K562 (cell line): ENCODE data around the gene DDX43. TPM values are rescaled to one million over a fixed set of nuclear protein-coding genes. Genes with fewer than 3 reads are reported as not detected.

ENCODE experiments used
- BCOR ChIP-seq: fragments of 450-650 bp; IDR thresholded peaks from 2 replicates; pipeline ENCODE4 v1.6.1; 2016
- C11orf30 ChIP-seq: fragments of 450-650 bp; IDR thresholded peaks from 2 replicates; pipeline ENCODE4 v1.6.1; 2016; ENCODE audit warnings: low read depth, mild to moderate bottlenecking
- CBFB ChIP-seq: sonication (generic); formaldehyde crosslinking; IDR thresholded peaks from 2 replicates; pipeline ENCODE4 v1.4.0; 2020; ENCODE audit warnings: mild to moderate bottlenecking, missing genetic modification reagents
- CTCF ChIP-seq, 3 experiments: IDR thresholded peaks in 2 of 3; conservative IDR thresholded peaks in 1 of 3; 2 replicates each; pipeline ENCODE4 v1.5.1; 2011 to 2012; ENCODE audit warnings: low read length in 3 of 3, mild to moderate bottlenecking in 3 of 3, control low read depth in 2 of 3, improper control_type of control experiment in 1 of 3, inconsistent platforms in 1 of 3, low read depth in 1 of 3, mixed read lengths in 1 of 3, moderate library complexity in 1 of 3; ENCODE audit not compliant: insufficient read depth in 2 of 3
- DPF2 ChIP-seq: fragments of 450-650 bp; IDR thresholded peaks from 2 replicates; pipeline ENCODE4 v1.6.1; 2016
- ELF1 ChIP-seq: fragments of 200-800 bp; sonication (Bioruptor generic); IDR thresholded peaks from 2 replicates; pipeline ENCODE4 v1.6.1; 2016; ENCODE audit warnings: missing genetic modification characterization, missing compliant biosample characterization
- ETV5 ChIP-seq: sonication (generic); formaldehyde crosslinking; IDR thresholded peaks from 2 replicates; pipeline ENCODE4 v1.4.0; 2020; ENCODE audit warnings: low read depth, mild to moderate bottlenecking, missing genetic modification reagents
- LEF1 ChIP-seq: fragments of 450-650 bp; IDR thresholded peaks from 2 replicates; pipeline ENCODE4 v1.6.1; 2016; ENCODE audit warnings: mild to moderate bottlenecking
- MAFG ChIP-seq: fragments of 450-650 bp; conservative IDR thresholded peaks from 2 replicates; pipeline ENCODE4 v1.6.1; 2016; ENCODE audit warnings: missing genetic modification characterization, missing compliant biosample characterization
- POLR3G ChIP-seq: IDR thresholded peaks from 2 replicates; pipeline ENCODE4 v1.6.1; 2011; ENCODE audit not compliant: insufficient read length, insufficient replicate concordance; ENCODE audit errors: extremely low read depth
- PRDM10 ChIP-seq: fragments of 450-650 bp; IDR thresholded peaks from 2 replicates; pipeline ENCODE4 v1.6.1; 2018; ENCODE audit not compliant: partially characterized antibody
- RNF2 ChIP-seq: sonication (generic); IDR thresholded peaks from 2 replicates; pipeline ENCODE4 v1.6.1; 2016
- TRIM25 ChIP-seq: fragments of 450-650 bp; IDR thresholded peaks from 2 replicates; pipeline ENCODE4 v1.7.0; 2016; ENCODE audit warnings: borderline replicate concordance
- TRIM28 ChIP-seq: fragments of 450-650 bp; IDR thresholded peaks from 2 replicates; pipeline ENCODE4 v1.6.1; 2017
- ZMIZ1 ChIP-seq, 2 experiments: fragments of 150-350 bp in 1 of 2; IDR thresholded peaks; 2 replicates each; pipeline ENCODE4 v1.6.1; 2012 to 2016; ENCODE audit warnings: low read depth in 2 of 2, low read length in 2 of 2, mild to moderate bottlenecking in 1 of 2, moderate library complexity in 1 of 2
- polyA plus RNA-seq, 8 experiments: library from polyadenylated mRNA; depleted of rRNA in 4 of 8; stranded (reverse) in 5 of 8; unstranded in 3 of 8; fragments of >200 nt; fragmentation: Nextera tagmentation in 2 of 8; fragmentation: Illumina TruSeq in 1 of 8; extraction: Ambion mirVana in 2 of 8; extraction: Trizol in 1 of 8; gene quantifications; 2 replicates each; pipeline versions ENCODE4 v1.2.1 to v1.2.3, GENCODE V29; 2011 to 2014; ENCODE audit warnings: inconsistent platforms in 1 of 8, missing spikeins in 1 of 8
- total RNA-seq, 7 experiments: library from RNA; depleted of rRNA in 6 of 7; stranded (reverse); fragments of >200 nt in 6 of 7; fragmentation: Illumina TruSeq in 2 of 7; extraction: Trizol in 2 of 7; gene quantifications; 2 replicates each; pipeline versions ENCODE4 v1.2.1 to v1.2.3, GENCODE V29; 2011 to 2021; ENCODE audit warnings: low replicate concordance in 1 of 7

Gene DDX43
- total and polyA plus RNA-seq, 9 of the 15 experiments (the other 6 are each of a cell fraction or from before 2014, with no cell fraction given): 0.07 to 0.88 (median 0.25) TPM

- TF ChIP-seq TRIM25 (no peak), POLR3G (no peak), ETV5 (peak; percentile 98), ELF1 (peak; percentile 40; the same call in 1 of the 2 replicates), CTCF (IDR thresholded peaks at IDR 0.05 in 2 of 3, conservative IDR thresholded peaks at IDR 0.05 in 1 of 3; ENCODE audit: insufficient read depth in 2 of 3, low read depth in 1 of 3, low read length in 3 of 3) (peak; percentile 78 to 82 (median 81)), PRDM10 (no peak), C11orf30 (peak; percentile 98), LEF1 (peak; percentile 86), ZMIZ1 (IDR thresholded peaks at IDR 0.05; ENCODE audit: low read depth in 2 of 2, low read length in 2 of 2) (0 out of 4 replicates have a peak, but pooled peaks of 1 of the 2 experiments have one; percentile 34), TRIM28 (peak; percentile 57; the same call in 1 of the 2 replicates), MAFG (tag) (peak; percentile 94), DPF2 (peak; percentile 80), CBFB (CRISPR knock-in tag) (no peak), RNF2 (peak; percentile 81), BCOR (0 out of 2 replicates have a peak, but pooled peaks have one; percentile 10)
Measured at GRCh38 chr6:73388800-73389512, 5.7 kb upstream of the DDX43 start (continued).
